MM.1S (cell line): Measurements from ENCODE around the gene SDK1.
"Not testable (repeated sequence)": the region's sequence is repeated elsewhere in the genome, so short reads cannot be mapped to it uniquely, and the experiment has no call there.

Experiments used
- DNase-seq: peaks from one replicate; pipeline ENCODE4 v3.0.0-alpha.2; 2015
- H2AFZ ChIP-seq: fragments of 300-600 bp; sonication (generic); 2 replicates; pipeline ENCODE4 v1.6.0; 2016; ENCODE audit warnings: antibody characterized with exemption, low read length
- H3F3A ChIP-seq: fragments of 300-600 bp; sonication (generic); 2 replicates; pipeline ENCODE4 v1.6.1; 2016; ENCODE audit warnings: mild to moderate bottlenecking, antibody characterized with exemption, low read length, moderate library complexity, mixed read lengths; ENCODE audit not compliant: insufficient read depth
- H3K27ac ChIP-seq: fragments of 300-600 bp; sonication (generic); 2 replicates; pipeline ENCODE4 v1.5.1; 2016; ENCODE audit warnings: mild to moderate bottlenecking, low read length
- H3K27me3 ChIP-seq: fragments of 300-600 bp; sonication (generic); replicated peaks from 2 replicates; pipeline ENCODE4 v1.6.0; 2016; ENCODE audit warnings: low read length; ENCODE audit not compliant: insufficient read depth
- H3K36me3 ChIP-seq: fragments of 300-600 bp; sonication (generic); replicated peaks from 2 replicates; pipeline ENCODE4 v1.6.1; 2016; ENCODE audit warnings: mild to moderate bottlenecking, low read length, mixed read lengths; ENCODE audit not compliant: insufficient read depth
- H3K4me1 ChIP-seq: fragments of 300-600 bp; sonication (generic); 2 replicates; pipeline ENCODE4 v1.6.1; 2016; ENCODE audit warnings: low read length, mixed read lengths
- H3K4me2 ChIP-seq: fragments of 300-600 bp; sonication (generic); 2 replicates; pipeline ENCODE4 v1.6.0; 2016; ENCODE audit warnings: low read depth, low read length
- H3K4me3 ChIP-seq: fragments of 300-600 bp; sonication (generic); 2 replicates; pipeline ENCODE4 v1.5.1; 2016; ENCODE audit warnings: low read length, mixed read lengths
- H3K79me2 ChIP-seq: fragments of 300-600 bp; sonication (generic); 2 replicates; pipeline ENCODE4 v1.6.1; 2016; ENCODE audit warnings: mixed run types, low read length, mixed read lengths
- H3K9ac ChIP-seq: fragments of 300-600 bp; sonication (generic); 2 replicates; pipeline ENCODE4 v1.6.1; 2016; ENCODE audit warnings: low read length, mixed read lengths
- H3K9me2 ChIP-seq: fragments of 300-600 bp; sonication (generic); replicated peaks from 2 replicates; pipeline ENCODE4 v1.6.1; 2016; ENCODE audit warnings: mild to moderate bottlenecking, low read length, mixed read lengths; ENCODE audit not compliant: insufficient read depth
- H3K9me3 ChIP-seq: fragments of 300-600 bp; sonication (generic); replicated peaks from 2 replicates; pipeline ENCODE4 v1.6.1; 2016; ENCODE audit warnings: mild to moderate bottlenecking, low read length, mixed read lengths; ENCODE audit not compliant: insufficient read depth
- H4K20me1 ChIP-seq: fragments of 300-600 bp; sonication (generic); 2 replicates; pipeline ENCODE4 v1.6.1; 2016; ENCODE audit warnings: mild to moderate bottlenecking, low read length, moderate library complexity, mixed read lengths; ENCODE audit not compliant: insufficient read depth
- EZH2 ChIP-seq: fragments of 300-600 bp; sonication (generic); optimal IDR thresholded peaks from 2 replicates; pipeline ENCODE3; 2017; ENCODE audit warnings: low read depth, mild to moderate bottlenecking, antibody characterized with exemption, low read length, mixed read lengths
- EZH2phosphoT487 ChIP-seq: fragments of 300-600 bp; sonication (generic); IDR thresholded peaks from 2 replicates; pipeline ENCODE4 v1.6.1; 2018; ENCODE audit warnings: antibody characterized with exemption, low read length
- TF ChIP-seq, protein P1 (sequence below): fragments of 300-600 bp; sonication (generic); IDR thresholded peaks from 2 replicates; pipeline ENCODE4 v1.5.1; 2016; ENCODE audit warnings: antibody characterized with exemption, low read length, mixed read lengths

Gene SDK1

DNA sequence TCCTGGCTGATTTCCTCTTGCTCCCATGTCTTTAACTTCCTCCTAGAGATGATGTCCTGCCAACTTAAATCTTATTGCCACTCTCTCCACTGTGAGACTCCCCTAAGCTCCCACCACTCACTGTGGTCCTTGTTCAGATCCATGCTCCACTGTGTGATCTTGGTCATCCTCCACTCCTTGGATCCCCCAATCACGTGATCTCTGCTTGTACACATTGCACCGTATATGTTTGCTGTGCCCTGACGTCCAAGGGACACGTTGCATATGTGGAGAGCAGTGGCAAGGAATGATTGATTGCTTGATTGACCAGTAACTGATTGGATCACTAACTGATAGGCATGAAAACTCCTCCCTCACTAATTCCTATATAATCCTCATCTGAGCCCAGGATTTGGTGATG lies 395.1 kb downstream of the SDK1 start:
- Histone ChIP-seq H4K20me1 (no peaks in the 10 kb centered on the region), H3K4me1 (no peaks in the 10 kb centered on the region), H3K4me3 (no peak overlapping the region), H3K36me3 (no peaks in the 10 kb centered on the region), H2AFZ (no peak overlapping the region), H3F3A (no peaks in the 10 kb centered on the region), H3K9me3 (no peaks in the 10 kb centered on the region), H3K27ac (no peak overlapping the region), H3K9ac (no peak overlapping the region), H3K27me3 (no peaks in the 10 kb centered on the region), H3K9me2 (no peaks in the 10 kb centered on the region), H3K79me2 (no peaks in the 10 kb centered on the region), H3K4me2 (no peak overlapping the region)
- no peak for DNase-seq
- no peak for TF ChIP-seq EZH2phosphoT487
- TF ChIP-seq, protein P1, sequence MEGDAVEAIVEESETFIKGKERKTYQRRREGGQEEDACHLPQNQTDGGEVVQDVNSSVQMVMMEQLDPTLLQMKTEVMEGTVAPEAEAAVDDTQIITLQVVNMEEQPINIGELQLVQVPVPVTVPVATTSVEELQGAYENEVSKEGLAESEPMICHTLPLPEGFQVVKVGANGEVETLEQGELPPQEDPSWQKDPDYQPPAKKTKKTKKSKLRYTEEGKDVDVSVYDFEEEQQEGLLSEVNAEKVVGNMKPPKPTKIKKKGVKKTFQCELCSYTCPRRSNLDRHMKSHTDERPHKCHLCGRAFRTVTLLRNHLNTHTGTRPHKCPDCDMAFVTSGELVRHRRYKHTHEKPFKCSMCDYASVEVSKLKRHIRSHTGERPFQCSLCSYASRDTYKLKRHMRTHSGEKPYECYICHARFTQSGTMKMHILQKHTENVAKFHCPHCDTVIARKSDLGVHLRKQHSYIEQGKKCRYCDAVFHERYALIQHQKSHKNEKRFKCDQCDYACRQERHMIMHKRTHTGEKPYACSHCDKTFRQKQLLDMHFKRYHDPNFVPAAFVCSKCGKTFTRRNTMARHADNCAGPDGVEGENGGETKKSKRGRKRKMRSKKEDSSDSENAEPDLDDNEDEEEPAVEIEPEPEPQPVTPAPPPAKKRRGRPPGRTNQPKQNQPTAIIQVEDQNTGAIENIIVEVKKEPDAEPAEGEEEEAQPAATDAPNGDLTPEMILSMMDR: no peak
- TF ChIP-seq EZH2: no peak

DNA sequence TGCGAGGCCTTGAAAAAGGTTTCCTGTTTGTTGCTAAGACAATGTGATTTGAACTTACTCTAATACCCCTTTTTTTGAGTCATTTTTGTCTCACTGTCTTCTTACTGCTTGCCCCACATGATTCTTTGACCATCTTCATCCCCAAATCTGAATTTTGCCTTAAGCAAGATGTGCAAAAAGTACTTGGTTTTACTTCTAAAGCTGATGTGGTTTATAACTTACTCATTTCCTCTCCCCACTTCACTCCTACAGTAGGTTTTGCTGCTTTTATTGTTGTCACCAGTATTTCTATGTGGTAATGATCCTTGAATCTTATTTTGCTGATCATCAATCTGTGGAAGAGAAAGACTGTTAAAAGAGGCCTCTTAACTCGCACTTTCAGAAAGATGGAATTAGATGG lies 396.4 kb downstream of the SDK1 start:
- no peaks in the 10 kb centered on the region for H3K27me3 ChIP-seq
- H3K9me2 ChIP-seq: no peaks in the 10 kb centered on the region
- no peak for DNase-seq
- H3K4me2 ChIP-seq: no peak overlapping the region
- TF ChIP-seq EZH2 (no peak), EZH2phosphoT487 (no peak)
- TF ChIP-seq, protein P1: no peak
- H3K4me1 ChIP-seq: no peaks in the 10 kb centered on the region
- H3K9ac ChIP-seq: no peak overlapping the region
- no peak overlapping the region for H3K27ac ChIP-seq
- H3K9me3 ChIP-seq: no peaks in the 10 kb centered on the region
- no peaks in the 10 kb centered on the region for H4K20me1 ChIP-seq
- H3K4me3 ChIP-seq: no peak overlapping the region
- H3F3A ChIP-seq: no peaks in the 10 kb centered on the region
- H3K79me2 ChIP-seq: no peaks in the 10 kb centered on the region
- no peaks in the 10 kb centered on the region for H3K36me3 ChIP-seq
- H2AFZ ChIP-seq: no peak overlapping the region

DNA sequence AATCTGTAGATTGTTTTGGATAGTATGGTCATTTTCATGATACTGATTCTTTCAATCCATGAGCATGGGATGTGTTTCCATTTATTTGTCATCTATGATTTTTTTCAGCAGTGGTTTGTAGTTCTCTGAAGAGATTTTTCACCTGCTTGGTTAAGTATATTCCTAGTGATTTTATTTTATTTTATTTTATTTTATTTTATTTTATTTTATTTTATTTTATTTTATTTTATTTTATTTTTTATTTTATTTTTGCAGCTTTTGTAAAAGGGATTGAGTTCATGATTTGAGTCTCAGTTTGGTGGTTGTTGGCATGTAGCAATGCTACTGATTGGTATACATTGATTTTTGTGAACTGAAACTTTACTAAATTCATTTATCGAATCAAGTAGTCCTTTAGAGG lies 404.2 kb downstream of the SDK1 start:
- Histone ChIP-seq H3K9me3 (no peaks in the 10 kb centered on the region), H4K20me1 (no peaks in the 10 kb centered on the region), H2AFZ (no peak overlapping the region), H3K4me3 (no peak overlapping the region), H3K4me1 (no peaks in the 10 kb centered on the region), H3F3A (no peaks in the 10 kb centered on the region), H3K27ac (no peak overlapping the region), H3K9me2 (no peaks in the 10 kb centered on the region), H3K4me2 (no peak overlapping the region), H3K36me3 (no peaks in the 10 kb centered on the region), H3K27me3 (no peaks in the 10 kb centered on the region), H3K79me2 (no peaks in the 10 kb centered on the region), H3K9ac (no peak overlapping the region)
- no peak for DNase-seq
- no peak for TF ChIP-seq EZH2

DNA sequence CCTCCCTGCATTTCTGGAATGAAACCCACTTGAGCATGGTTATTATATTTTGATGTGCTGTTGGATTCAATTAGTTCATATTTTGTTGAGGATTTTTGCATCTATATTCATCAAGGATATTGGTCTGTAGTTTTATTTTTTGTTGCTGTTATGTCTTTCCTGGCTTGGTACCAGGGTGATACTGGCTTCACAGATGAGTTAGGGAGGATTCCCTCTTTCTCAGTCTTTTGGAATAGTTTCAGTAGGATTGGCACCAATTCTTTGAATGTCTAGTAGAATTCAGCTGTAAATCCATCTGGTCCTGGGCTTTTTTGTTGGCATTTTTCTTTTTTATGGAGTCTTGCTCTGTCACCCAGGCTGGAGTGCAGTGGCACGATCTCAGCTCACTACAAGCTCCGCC lies 405.0 kb downstream of the SDK1 start:
- H3K79me2 ChIP-seq, H3F3A ChIP-seq, H3K27me3 ChIP-seq, H3K9ac ChIP-seq, H3K9me3 ChIP-seq, H3K9me2 ChIP-seq, H4K20me1 ChIP-seq, H3K4me2 ChIP-seq, H2AFZ ChIP-seq, DNase-seq, H3K4me3 ChIP-seq, H3K27ac ChIP-seq, H3K36me3 ChIP-seq, H3K4me1 ChIP-seq: not testable (repeated sequence)
